Choroid plexus epithelial cell (primary cell): Measurements from ENCODE around the gene CRY2.
"Not testable (repeated sequence)": the region's sequence is repeated elsewhere in the genome, so short reads cannot be mapped to it uniquely, and the experiment has no call there.

Experiments used
- DNase-seq: peaks from one replicate; pipeline ENCODE4 v3.0.0-alpha.2; 2010; ENCODE audit warnings: low read depth
- H3K4me3 ChIP-seq: 2 replicates; pipeline ENCODE4 v1.5.1; 2011; ENCODE audit warnings: low read depth, mild to moderate bottlenecking, control low read depth, low read length, moderate library complexity
- TF ChIP-seq, protein P1 (sequence below): conservative IDR thresholded peaks from 2 replicates; pipeline ENCODE4 v1.5.1; 2011; ENCODE audit warnings: low read depth, mild to moderate bottlenecking, control low read depth, inconsistent platforms, low read length, moderate library complexity

The CRY2 gene

DNA sequence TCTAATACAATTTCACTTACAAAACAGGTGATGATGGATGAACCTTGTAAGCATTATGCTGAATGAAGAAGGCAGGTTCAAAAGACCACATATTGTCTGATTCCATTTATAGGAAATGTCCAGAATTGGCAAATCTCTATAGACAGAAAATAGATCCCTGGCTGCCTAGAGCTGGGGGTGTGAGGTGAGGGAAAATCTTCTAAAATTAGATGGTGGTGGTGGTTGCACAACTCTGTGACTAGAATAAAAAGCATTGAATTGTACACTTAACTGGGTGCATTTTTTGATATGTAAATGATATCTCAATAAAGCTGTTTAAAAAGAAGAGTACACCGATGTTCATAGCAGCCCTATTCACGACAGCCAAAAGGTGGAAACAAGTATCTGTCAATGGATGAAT, 16.7 kb upstream of the CRY2 start:
- DNase-seq: no peak
- H3K4me3 ChIP-seq: no peak overlapping the region
- TF ChIP-seq, protein P1, sequence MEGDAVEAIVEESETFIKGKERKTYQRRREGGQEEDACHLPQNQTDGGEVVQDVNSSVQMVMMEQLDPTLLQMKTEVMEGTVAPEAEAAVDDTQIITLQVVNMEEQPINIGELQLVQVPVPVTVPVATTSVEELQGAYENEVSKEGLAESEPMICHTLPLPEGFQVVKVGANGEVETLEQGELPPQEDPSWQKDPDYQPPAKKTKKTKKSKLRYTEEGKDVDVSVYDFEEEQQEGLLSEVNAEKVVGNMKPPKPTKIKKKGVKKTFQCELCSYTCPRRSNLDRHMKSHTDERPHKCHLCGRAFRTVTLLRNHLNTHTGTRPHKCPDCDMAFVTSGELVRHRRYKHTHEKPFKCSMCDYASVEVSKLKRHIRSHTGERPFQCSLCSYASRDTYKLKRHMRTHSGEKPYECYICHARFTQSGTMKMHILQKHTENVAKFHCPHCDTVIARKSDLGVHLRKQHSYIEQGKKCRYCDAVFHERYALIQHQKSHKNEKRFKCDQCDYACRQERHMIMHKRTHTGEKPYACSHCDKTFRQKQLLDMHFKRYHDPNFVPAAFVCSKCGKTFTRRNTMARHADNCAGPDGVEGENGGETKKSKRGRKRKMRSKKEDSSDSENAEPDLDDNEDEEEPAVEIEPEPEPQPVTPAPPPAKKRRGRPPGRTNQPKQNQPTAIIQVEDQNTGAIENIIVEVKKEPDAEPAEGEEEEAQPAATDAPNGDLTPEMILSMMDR: no peak

DNA sequence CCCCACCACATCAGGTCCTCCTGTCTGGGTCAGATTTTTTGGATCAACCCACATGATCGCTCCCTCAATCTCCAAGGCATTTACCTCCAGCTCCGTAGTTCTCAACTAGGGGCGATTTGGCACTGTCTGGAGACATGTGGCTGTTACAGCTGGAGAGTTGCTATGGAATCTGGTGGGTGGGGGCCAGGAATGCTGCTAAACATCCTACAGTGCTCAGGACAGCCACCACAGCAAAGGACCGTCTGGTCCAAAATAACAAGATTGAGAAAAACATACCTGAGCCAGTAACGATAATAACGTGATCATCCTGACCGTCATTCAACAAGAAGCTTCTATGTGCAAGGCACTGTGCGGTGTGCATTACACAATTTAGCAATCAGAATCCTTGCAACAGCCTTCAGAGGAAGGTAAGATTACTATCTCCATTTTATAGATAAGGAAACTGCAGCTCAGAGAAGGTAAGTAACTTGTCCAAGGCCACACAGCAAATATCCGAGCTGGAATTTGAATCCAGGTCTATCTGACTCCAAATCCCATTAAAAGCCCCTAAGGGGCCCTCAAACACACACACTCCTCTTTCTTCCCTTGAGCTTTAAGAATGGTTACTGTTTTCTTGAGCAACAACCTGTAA, 14.3 kb upstream of the CRY2 start:
- H3K4me3 ChIP-seq: no peak overlapping the region
- TF ChIP-seq, protein P1: no peak
- no peak for DNase-seq

DNA sequence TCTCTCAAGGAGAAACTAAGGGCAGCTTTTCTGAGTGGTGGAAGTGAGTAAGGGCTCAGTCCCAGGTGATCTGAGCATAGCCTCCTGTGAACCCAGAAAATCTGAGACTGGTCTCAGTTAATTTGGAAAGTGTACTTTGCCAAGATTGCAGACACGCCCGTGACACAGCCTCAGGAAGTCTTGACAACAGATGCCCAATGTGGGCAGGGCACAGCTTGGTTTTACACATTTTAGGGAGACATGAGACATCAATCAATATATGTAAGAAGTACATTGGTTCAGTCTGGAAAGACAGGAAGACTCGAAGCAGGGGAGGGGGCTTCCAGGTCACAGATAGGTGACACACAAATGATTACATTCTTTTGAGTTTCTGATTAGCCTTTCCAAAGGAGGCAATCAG, 13.5 kb upstream of the CRY2 start:
- DNase-seq: no peak
- TF ChIP-seq, protein P1: no peak
- H3K4me3 ChIP-seq: no peak overlapping the region

DNA sequence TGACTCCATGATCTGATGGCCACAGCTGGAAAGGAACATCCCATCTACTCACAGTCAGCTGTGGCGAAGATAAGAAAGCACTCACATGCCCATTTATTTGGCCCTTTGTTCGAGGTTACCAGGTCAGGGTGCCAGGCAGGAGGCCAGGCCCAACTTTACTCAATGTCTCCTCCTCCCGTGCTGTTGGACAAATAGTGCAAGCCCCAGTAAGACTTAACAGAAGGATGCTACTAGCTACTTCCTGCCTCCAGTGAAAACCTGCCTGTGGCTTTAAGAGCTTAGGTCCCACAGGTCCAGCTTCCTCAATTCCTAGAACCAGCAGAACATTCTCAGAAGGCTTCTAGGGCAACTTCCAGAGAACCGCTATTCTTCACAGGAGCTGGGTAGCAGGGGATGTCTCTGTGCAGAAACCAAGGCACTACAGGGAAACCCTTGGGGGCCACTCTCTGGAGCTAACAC, 12.9 kb upstream of the CRY2 start:
- no peak overlapping the region for H3K4me3 ChIP-seq
- TF ChIP-seq, protein P1: no peak
- no peak for DNase-seq

DNA sequence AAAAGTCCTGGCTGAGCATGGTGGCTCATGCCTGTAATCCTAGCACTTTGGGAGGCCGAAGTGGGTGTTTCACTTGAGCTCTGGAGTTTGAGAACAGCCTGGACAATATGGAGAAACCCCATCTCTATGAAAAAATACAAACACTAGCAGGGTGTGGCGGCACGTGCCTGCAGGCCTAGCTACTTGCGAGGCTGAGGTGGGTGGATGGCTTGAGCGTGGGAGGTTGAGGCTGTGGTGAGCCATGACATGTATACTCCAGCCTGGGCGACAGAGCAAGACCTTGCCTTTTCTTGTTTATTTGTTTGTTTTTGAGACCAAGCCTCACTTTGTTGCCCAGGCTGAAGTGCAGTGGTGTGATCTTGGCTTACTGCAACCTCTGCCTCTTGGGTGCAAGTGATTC, 8.1 kb upstream of the CRY2 start:
- no peak overlapping the region for H3K4me3 ChIP-seq
- TF ChIP-seq, protein P1: no peak
- no peak for DNase-seq

DNA sequence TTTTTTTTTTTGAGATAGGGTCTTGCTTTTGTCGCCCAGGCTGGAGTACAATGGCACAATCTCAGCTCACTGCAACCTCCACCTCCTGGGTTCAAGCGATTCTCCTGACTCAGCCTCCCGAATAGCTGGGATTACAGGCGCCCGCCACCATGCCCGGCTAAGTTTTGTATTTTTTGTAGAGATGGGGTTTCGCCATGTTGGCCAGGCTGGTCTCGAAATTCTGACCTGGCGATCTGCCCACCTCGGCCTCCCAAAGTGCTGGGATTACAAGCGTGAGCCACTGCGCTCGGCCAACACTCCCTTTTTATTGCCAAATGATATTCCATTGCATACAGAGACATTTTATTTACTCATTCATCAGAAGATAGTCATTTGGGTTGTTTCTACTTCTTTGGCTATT, 7.0 kb upstream of the CRY2 start:
- not testable (repeated sequence) for DNase-seq, H3K4me3 ChIP-seq

DNA sequence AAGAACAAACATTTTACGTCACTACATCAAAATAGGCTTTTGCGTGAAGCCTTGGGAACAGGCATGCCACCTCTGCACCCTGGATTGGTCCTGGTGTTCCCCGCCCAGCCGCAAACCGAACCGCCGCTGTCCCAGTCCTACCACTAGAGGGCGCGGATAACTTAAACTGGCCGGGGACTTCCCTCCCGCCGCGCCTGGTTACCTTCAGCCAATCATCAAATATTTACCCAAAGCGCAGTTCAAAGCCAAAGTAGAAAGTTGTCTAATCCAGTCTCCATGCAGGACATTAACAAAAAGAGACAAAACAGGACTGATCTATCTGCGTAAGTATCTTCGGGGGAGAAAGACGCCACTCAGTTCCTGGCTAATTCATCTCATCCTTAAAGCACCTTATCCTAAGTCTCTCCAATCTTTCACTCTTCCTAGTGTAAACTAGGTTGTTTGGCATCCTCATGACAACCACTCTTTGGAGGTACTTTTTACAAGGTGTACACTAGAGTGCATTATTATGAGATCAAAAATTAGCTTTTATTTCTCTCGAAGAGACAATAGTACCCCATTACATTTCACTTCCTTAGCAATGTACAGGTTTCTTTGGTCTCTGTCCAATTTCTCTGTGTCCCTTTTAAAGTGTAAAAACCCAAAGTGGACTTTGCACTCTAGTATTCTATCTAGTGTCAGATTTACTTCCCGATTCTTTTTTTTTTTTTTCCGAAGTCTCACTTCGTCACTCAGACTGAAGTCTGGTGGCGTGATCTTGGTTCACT, 3.9 kb upstream of the CRY2 start:
- no peak overlapping the region for H3K4me3 ChIP-seq
- TF ChIP-seq, protein P1: peak; percentile 88
- DNase-seq: peak; percentile 92
